Vagina (tissue), 2 donors: ENCODE results near the gene DGLUCY.

Source experiments
- CTCF ChIP-seq, 3 experiments: fragments of 450-650 bp in 2 of 3; fragments of 200-600 bp in 1 of 3; sonication (generic) in 1 of 3; IDR thresholded peaks; one replicate each; pipeline ENCODE4 v1.5.1; 2017 to 2019; ENCODE audit warnings: antibody characterized with exemption in 3 of 3, mild to moderate bottlenecking in 2 of 3, moderate library complexity in 2 of 3
- POLR2A ChIP-seq, 2 donors: fragments of 450-650 bp; IDR thresholded peaks; one replicate each; pipeline ENCODE4 v1.6.1; 2017; ENCODE audit warnings: antibody characterized with exemption in 2 of 2, mild to moderate bottlenecking in 2 of 2, moderate library complexity in 2 of 2
- POLR2AphosphoS5 ChIP-seq, 2 donors: sonication (generic); formaldehyde crosslinking; IDR thresholded peaks; one replicate each; pipeline ENCODE4 v1.9.0; 2017; ENCODE audit warnings: antibody characterized with exemption in 2 of 2, mild to moderate bottlenecking in 2 of 2, low read depth in 1 of 2; ENCODE audit not compliant: insufficient read depth in 1 of 2

GRCh38 chr14:91118511-91119068 lies 4.7 kb downstream of the DGLUCY start:
- TF ChIP-seq CTCF (IDR thresholded peaks at IDR 0.05), result no peak
- no peak for TF ChIP-seq POLR2A (IDR thresholded peaks at IDR 0.05)
- TF ChIP-seq POLR2AphosphoS5 (IDR thresholded peaks at IDR 0.05; ENCODE audit: insufficient read depth in 1 of 2, low read depth in 1 of 2), result no peak
